ENCODE data around the gene SOAT2. TPM values are rescaled to one million over a fixed set of nuclear protein-coding genes. Genes with fewer than 3 reads are reported as not detected.
A peak's percentile ranks its signal among the peaks of the same experiment; 100 is the strongest.

SOAT2 gene
- total RNA-seq = 0.13 to 0.40 TPM (median 0.20 TPM) in 3 replicates

DNA sequence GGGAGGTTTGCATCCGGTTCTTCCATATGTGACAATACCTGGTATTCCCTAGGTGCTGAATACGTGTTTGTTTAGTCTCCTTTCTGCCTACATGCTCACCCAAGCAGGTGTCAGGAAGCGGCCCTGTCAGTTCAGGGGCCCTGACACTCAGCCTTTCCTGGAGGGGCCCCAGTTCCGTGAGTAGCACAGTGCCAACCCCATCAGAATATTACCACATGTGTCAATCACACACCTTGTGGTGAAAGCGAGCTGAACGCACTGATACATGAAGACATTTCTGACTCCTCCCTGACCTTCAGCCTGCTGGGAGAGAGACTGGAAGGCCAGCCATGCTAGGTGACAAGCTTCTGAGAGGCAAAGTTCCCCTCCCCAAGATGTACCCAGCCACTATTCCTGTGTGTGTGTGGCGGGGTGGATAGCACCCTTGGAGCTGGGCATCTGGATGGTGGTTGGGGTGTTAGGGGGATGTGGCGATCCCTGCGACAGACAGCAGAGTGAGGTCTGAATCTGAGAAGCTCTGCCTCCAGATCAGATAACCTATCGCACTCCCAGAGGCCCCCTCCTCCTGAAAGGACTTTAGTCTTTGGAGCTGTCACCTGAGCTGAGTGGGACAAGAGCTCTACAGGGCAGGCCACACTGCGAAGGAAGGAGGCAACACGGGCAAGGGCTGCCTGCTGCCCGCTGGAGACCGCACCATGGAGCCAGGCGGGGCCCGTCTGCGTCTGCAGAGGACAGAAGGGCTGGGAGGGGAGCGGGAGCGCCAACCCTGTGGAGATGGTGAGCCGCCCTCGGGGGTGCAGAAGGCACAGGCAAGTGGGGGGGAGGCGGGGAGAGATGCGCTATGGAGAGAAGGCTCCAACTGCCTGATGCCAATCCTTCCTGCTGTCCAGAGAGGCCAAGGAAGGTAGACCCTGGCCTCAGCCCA, at the start of gene SOAT2:
SOAT2 (plus strand) TSS at position 604 of the 925 bp plus-strand sequence; CDS start at position 696, 92 bp downstream.
- DNase-seq (ENCODE audit: low spot score in 2 of 2, unreplicated experiment in 2 of 2) = no peak
- peaks cover 4% of the 10 kb centered on the region for H3K36me3 Mint-ChIP-seq
- no peaks in the 10 kb centered on the region for H3K9me3 Mint-ChIP-seq
- no peak for TF ChIP-seq CTCF (IDR thresholded peaks at IDR 0.05; ENCODE audit: unreplicated experiment)
- H3K4me1 Mint-ChIP-seq = peaks cover 22% of the 10 kb centered on the region
- no peaks in the 10 kb centered on the region for H3K27me3 Mint-ChIP-seq (ENCODE audit: low read depth)
- H3K27ac Mint-ChIP-seq = no peak within 1 kb of the TSS
- no peak within 1 kb of the TSS for H3K4me3 Mint-ChIP-seq

GRCh38 chr12:53054112-53054878, 49.0 kb upstream of the SOAT2 start:
- H3K4me1 Mint-ChIP-seq = peaks cover 43% of the 10 kb centered on the region
- peaks cover 5% of the 10 kb centered on the region for H3K36me3 Mint-ChIP-seq
- no peak for TF ChIP-seq CTCF (IDR thresholded peaks at IDR 0.05; ENCODE audit: unreplicated experiment)
- H3K9me3 Mint-ChIP-seq = no peaks in the 10 kb centered on the region
- H3K4me3 Mint-ChIP-seq = peak overlapping the region; percentile 93
- H3K27ac Mint-ChIP-seq = peak overlapping the region; percentile 99
- peak; percentile 93 to 94 for DNase-seq (ENCODE audit: low spot score in 2 of 2, unreplicated experiment in 2 of 2)
- no peaks in the 10 kb centered on the region for H3K27me3 Mint-ChIP-seq (ENCODE audit: low read depth)

DNA sequence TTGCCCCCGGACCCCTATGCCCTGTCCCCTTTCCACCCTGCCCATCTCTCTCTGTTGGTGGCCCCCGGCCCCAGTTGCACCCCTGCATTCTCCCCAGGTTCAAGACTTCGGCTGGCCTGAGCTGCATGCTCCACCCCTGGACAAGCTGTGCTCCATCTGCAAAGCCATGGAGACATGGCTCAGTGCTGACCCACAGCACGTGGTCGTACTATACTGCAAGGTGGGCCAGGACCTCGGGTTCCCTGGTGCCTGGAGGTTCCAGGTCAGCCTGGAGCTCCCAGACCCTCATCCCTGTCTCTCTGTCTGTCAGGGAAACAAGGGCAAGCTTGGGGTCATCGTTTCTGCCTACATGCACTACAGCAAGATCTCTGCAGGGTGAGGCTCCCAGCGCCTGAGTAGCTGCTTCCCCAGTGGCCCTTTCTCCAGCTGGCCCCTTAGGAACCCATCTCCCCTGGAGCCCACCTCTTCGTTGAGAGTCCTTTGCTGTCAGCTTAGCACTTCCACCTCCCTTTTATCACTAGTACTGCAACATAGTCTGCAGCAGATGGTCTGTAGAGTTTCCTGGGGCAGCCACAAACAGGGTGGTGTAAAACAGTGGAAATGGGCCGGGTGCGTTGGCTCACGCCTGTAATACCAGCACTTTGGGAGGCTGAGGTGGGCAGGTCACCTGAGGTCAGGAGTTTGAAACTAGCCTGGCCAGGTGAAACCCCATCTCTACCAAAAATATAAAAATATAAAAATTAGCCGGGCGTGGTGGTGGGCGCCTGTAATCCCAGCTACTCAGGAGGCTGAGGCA, 47.6 kb upstream of the SOAT2 start:
- TF ChIP-seq CTCF (IDR thresholded peaks at IDR 0.05; ENCODE audit: unreplicated experiment) = no peak
- H3K4me1 Mint-ChIP-seq = peaks cover 32% of the 10 kb centered on the region
- H3K4me3 Mint-ChIP-seq = peak overlapping the region; percentile 50
- no peaks in the 10 kb centered on the region for H3K9me3 Mint-ChIP-seq
- peak overlapping the region; percentile 77 for H3K27ac Mint-ChIP-seq
- DNase-seq (ENCODE audit: low spot score in 2 of 2, unreplicated experiment in 2 of 2) = no peak
- H3K27me3 Mint-ChIP-seq (ENCODE audit: low read depth) = no peaks in the 10 kb centered on the region
- H3K36me3 Mint-ChIP-seq = peaks cover 5% of the 10 kb centered on the region

DNA sequence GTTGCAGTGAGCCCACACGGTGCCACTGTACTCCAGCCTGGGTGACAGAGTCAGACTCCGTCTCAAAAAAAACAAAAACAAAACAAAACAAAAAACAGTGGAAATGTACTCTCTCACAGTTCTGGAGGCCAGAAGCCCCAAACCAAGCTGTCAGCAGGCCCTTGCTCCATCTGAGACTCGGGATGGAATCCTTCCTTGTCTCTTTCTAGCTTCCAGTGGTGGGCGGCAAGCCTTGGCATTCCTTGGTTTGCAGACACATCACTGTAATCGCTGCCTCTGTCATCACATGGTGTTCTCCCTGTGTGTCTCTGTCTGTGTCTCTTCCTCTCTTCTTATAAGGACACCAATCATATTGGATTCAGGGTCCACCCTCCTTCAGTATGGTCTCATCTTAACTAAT, 47.0 kb upstream of the SOAT2 start:
- peaks cover 27% of the 10 kb centered on the region for H3K4me1 Mint-ChIP-seq
- no peak overlapping the region for H3K27ac Mint-ChIP-seq
- TF ChIP-seq CTCF (IDR thresholded peaks at IDR 0.05; ENCODE audit: unreplicated experiment) = no peak
- H3K36me3 Mint-ChIP-seq = peaks cover 5% of the 10 kb centered on the region
- no peaks in the 10 kb centered on the region for H3K27me3 Mint-ChIP-seq (ENCODE audit: low read depth)
- no peak overlapping the region for H3K4me3 Mint-ChIP-seq
- H3K9me3 Mint-ChIP-seq = no peaks in the 10 kb centered on the region
- DNase-seq (ENCODE audit: low spot score in 2 of 2, unreplicated experiment in 2 of 2) = no peak

- H3K4me3 Mint-ChIP-seq = no peak overlapping the region
- no peak for TF ChIP-seq CTCF (IDR thresholded peaks at IDR 0.05; ENCODE audit: unreplicated experiment)
- no peaks in the 10 kb centered on the region for H3K27me3 Mint-ChIP-seq (ENCODE audit: low read depth)
- peaks cover 4% of the 10 kb centered on the region for H3K36me3 Mint-ChIP-seq
- H3K27ac Mint-ChIP-seq = peak overlapping the region; percentile 26
- no peaks in the 10 kb centered on the region for H3K9me3 Mint-ChIP-seq
- peaks cover 28% of the 10 kb centered on the region for H3K4me1 Mint-ChIP-seq
- no peak for DNase-seq (ENCODE audit: low spot score in 2 of 2, unreplicated experiment in 2 of 2)
Observed at GRCh38 chr12:53056901-53057300, 46.4 kb upstream of the SOAT2 start.
